Stimulated activated CD4-positive, alpha-beta T cell treated with anti-CD3 and anti-CD28 coated beads, Interleukin-15, amount 100 ng/mL, for 24 hours (primary cell): ENCODE measurements around the gene RGS14.
"Not testable (repeated sequence)": the region's sequence is repeated elsewhere in the genome, so short reads cannot be mapped to it uniquely, and the experiment has no call there.

Experiments
- DNase-seq: peaks from one replicate; pipeline ENCODE4 v3.0.0-alpha.2; 2020

RGS14 gene

DNA sequence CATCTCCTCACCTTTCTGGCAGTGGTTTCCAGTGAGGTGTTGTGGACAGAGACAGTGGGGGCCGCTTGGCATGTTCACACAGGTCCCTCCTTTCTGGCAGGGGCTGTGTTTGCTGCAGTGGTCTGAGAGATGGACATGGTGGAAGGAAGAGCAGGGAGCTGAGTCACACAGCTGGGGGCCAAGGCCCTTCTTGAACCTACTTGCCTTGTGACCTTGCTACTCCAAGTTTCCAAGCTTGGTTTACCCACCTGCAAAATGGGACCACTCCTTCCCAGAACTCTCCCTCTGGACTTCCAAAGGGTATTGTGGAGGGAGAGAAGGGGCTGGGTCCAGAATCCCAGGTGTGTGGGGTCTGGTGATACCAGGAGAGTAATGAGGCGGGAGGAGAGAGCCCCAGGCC lies 47.6 kb downstream of the RGS14 start:
- DNase-seq: no peak

DNA sequence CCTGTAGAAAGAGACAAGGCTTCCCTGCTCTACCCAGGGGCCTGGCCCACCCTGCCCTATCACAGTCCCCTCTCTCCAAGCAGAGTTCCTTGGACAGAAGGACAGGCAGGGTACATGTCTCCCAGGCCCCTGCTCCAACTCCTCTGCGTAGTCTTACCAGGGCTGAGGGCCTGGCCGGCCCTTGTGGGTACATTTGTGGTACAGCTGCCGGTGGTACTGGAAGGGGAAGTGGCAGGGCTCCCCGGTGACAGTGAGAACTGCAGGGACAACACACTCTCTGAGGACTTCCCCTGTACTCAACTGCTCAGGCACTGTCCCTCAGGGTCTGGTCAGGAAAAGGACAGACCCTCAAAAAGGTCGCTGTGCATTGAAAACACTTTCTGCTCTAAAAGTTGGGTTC lies 48.1 kb downstream of the RGS14 start:
- no peak for DNase-seq

DNA sequence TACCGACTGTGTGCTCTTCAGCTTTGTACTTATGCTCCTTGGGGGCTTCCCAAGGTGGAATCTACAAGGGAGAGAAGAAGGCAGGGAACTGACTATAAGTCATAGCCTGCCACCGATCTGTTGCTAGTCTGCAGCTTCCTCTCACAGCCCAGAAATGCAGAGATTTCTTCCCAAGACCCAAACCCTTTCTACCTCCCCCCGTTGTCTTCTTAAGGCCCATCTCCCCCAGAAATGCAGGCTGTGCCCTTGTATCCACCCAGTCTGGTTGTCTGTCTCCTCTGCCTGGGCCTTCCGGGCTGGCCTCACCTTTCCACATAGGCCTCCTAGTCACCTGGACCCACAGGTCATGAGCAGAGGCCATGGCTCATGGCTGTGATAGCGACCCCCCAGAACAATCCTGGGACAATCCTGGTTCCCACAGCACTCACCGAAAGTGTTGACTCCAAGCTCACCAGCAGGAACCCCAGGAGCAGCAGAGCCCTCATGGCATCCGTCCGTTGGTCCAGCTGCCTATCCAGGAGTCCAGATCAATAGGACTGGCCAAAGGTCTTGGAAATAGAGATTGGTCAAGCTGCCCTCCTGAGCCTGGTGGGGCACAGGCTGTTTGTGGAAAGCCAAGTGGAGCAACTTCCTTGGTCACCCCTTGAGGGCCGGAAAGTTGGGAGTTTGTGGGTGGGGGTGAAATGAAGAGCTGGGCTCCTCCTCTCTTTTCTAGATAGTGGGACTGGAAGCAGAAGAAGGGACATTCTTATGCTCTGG lies 51.5 kb downstream of the RGS14 start, which contains the start of gene F12:
Gene F12, minus strand, starts transcription at position 522 of the 759 bp plus-strand sequence. Its CDS starts 37 bp downstream, at position 485.
- no peak for DNase-seq

DNA sequence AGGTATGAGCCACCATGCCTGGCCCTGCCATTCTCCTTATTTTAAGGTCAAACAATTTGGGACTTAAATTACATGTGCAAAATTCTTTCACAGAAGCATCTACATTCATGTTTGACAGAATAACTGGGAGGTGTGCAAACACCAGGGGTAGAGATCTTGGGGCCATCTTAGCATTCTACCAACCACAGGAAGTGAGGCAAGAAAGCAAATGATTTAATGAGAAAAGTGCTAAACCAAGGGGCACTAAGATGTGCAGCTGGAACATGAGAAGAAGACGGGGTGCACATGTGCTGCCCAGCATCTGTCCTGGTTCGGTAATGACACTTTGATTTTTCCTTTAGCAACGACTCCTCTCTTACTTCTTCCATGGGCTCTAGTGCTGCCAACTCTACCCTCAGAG lies 52.9 kb downstream of the RGS14 start:
- DNase-seq: no peak

DNA sequence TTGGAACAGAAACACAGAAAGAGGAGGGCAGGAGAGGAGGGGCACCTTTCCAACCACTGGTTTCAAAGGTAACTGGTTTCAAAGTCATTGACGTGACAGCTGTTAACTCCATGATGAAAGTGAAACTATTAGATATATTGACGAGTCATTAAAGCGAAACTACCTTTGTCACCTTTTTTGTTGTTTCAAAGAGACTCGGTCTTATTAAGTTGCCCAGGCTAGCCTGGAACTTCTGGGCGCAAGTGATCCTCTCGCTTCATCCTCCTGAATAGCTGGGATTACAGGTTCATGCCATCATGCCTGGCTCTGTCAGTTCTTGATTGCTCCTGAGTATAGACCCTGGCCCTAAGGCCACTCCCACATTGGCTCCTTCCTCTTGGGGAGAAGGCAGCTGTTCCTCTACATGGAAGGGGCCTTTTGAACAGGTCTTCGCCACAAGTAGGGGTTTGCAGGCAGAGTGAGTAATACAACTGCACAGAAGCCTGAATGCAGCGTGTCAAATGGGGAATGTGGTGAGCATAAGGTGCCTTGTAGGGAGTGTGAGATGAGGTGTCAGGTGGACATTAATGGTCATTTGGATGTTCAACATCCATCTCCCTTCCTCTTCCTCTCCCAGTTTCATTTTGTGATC lies 55.0 kb downstream of the RGS14 start:
- peak; percentile 54 for DNase-seq

DNA sequence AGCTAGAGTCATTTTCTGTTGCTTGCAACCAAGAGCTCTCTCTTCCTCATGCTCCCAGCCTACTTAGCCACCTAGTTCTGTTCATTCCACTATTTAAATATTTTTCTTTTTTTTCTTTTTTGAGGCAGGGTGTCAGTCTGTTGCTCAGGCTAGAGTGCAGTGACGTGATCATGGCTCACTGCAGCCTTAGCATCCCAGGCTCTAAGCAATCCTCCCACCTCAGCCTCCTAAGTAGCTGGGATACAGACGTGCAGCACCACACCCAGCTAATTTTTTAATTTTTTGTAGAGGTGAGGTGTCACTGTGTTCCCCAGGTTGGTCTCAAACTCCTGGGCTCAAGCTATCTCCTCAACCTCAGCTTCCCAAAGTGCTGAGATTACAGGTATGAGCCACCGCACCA lies 56.8 kb downstream of the RGS14 start:
- no peak for DNase-seq

DNA sequence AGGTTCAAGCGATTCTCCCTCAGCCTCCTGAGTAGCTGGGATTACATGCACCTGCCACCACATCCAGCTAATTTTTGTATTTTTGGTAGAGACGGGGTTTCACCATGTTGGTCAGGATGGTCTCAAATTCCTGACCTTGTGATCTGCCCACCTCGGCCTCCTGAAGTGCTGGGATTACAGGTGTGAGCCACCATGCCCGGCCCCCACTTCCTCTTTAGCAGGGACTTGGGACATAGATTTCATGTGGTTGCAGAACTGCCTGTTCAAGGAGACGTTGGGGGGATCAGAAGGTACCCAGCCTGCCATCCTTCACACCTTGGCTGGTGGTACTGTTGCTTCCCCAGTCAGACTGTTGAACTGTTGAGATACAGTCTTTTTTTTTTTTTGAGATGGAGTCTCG lies 59.4 kb downstream of the RGS14 start:
- DNase-seq: not testable (repeated sequence)

DNA sequence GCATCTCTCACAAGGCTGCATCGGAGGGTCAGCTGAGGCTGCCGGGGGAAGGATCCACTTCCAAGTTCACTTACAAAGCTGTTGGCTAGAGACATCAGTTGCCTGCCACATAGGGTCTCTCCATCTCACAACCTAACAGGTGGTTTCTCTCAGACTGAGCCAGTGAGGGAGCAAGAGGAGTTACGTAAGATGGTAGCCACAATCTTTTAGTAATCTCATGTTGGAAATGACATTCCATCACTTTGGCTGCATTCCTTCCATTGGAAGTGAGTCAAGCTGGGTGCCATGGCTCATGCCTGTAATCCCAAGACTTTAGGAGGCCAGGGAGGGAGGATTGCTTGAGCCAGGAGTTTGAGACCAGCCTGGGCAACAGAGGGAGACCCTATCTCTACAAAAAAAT lies 61.3 kb downstream of the RGS14 start:
- no peak for DNase-seq

DNA sequence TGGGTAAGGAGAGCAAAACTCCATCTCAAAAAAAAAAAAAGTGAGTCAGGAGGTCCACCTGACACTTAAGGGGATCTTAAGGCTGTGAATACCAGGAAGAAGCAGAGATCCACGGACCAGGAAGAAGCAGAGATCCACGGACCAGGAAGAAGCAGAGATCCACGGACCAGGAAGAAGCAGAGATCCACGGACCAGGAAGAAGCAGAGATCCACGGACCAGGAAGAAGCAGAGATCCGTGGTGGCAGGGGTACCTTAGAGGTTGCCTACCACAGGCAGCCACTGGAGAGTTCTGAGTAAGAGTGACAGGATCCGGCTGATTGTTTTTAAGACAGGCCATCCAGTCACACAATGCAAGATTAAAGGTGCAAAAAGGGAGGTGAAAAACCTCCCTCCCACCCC lies 62.7 kb downstream of the RGS14 start:
- DNase-seq: not testable (repeated sequence)

DNA sequence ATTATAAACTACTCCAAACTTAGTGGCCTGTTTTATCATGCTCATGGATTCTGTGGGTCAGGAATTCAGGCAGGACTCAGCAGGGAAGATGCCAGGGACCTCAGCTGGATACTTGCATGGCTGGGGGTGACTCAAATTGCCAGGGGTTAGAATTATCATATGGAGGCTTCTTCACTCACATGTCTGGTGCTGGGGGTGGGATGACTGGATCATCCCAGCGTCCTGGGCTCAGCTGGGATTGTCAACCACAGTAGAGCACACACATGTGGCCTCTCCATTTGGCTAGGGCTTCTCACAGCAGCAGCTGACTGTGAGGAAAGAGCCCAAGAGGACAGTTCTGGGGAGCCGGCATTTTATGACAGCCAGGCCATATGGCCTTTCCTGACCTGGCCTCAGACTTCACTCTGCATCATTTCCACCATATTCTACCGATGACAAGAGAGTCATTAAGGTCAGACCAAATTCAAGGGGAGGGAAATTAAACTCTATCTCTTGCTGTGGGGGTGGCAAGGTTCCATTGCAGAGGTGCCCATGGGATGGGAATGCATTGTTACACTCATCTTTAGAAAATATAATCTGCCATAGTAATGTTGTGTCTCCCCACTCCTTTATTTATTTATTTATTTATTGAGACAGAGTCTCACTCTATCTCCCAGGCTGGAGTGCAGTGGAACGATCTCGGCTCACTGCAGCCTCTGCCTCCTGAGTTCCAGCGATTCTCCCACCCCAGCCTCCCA lies 63.5 kb downstream of the RGS14 start:
- DNase-seq: no peak
